ENCODE results near the gene RAB6B. TPM values are rescaled to one million over a fixed set of nuclear protein-coding genes. Genes with fewer than 3 reads are reported as not detected.
A peak's percentile ranks its signal among the peaks of the same experiment; 100 is the strongest.

The RAB6B gene
- polyA plus RNA-seq, 3 donors: 17.0 to 18.9 (median 18.4) TPM

- DNase-seq: no peak
Observed at GRCh38 chr3:133899311-133899710, 3.6 kb upstream of the RAB6B start.

DNA sequence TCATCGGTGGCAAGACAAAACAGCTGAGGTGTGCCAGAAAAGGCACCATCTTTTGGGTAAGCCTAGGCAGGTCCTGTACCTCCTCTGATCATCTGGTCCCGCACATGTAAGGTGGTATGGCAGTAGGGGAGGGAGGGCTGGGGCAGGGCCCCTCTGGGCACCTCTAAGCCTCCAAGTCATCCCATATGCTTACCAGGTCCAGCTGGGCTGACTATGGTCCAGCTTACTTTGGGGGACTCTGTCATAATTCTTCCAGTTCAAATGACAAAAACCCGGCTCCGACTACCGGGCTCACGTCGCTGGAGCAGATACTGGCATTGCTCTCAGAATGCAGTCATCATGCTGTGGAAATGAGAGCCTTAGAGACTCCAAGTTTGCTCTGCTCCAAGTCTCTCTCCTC, 1.9 kb upstream of the RAB6B start:
- no peak for DNase-seq

GRCh38 chr3:133896002-133896761, 500 bp upstream of the RAB6B start:
- DNase-seq: peak; percentile 51

DNA sequence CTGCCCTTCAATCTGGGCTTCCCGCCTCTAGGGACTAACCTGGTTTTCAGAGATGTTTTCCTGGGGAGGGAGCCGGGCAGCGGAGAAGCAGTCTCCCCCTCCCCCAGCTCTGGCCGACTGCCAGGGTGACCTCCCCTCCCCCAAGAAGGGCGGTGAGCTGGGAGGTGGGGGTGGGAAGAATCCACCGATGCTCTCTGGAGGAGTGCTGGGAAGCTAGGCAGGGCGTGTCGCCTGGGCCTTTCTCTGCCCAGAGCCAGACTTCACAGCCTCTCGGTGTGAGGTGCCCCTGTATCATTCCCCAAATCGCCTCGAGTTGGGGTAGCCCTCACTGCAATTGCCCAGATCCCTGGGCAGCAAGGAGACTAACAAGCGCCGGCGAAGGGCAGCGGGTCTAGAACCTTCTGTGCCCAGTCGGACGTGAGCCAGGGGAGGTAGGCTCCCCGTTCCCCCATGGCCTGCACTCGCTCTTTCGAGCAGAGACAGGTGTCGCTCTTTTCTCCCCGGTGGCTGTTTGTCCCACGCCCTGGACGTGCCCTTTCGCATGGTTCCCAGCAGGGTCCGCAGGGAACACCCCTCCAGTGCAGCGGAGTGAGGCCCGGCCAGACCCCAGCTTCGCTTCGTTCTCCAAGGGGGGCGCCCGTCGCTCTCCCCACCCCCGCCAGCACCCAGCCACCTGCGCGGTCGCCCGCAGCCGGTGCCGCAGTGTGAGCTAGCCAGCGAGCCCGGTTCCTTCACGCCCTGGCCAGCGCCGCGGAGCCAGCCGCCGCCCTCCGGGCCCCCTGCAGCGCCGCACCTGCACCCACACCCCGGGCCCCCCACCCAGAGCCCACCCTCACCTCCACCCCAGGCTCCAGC, 1.1 kb downstream of the RAB6B start:
- DNase-seq: peak; percentile 16

DNA sequence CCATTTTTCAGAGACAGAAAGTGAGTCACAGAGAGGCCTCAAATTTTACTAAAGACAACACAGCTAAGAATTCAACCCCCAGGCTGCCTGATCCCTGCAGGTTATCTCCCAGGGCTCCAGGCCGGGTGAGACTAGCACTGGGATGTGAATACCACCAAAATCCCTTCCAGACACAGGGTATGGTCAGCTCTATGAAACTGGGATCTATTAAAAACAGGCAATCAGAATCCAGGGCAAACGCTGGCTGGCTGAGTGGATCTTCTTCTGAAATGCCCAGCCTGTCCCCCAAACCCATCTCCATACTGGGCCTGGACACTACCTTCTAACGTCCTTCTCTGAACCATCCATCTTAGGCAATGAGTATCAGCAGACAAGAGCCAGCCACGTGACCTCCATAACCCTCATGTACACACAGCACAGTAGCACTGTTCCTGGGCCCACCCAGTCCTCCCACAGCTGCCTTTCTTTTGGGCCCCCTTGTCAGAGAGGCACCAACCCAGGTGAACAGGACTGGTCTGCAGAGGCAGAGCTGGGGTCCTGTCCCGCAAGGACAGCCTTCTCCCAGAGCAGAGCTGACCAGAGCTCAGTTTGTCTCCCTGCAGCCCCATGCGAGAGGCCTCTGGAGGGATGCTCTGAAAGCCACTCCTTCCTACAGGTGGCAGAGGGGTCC, 1.9 kb downstream of the RAB6B start:
- DNase-seq: no peak

DNA sequence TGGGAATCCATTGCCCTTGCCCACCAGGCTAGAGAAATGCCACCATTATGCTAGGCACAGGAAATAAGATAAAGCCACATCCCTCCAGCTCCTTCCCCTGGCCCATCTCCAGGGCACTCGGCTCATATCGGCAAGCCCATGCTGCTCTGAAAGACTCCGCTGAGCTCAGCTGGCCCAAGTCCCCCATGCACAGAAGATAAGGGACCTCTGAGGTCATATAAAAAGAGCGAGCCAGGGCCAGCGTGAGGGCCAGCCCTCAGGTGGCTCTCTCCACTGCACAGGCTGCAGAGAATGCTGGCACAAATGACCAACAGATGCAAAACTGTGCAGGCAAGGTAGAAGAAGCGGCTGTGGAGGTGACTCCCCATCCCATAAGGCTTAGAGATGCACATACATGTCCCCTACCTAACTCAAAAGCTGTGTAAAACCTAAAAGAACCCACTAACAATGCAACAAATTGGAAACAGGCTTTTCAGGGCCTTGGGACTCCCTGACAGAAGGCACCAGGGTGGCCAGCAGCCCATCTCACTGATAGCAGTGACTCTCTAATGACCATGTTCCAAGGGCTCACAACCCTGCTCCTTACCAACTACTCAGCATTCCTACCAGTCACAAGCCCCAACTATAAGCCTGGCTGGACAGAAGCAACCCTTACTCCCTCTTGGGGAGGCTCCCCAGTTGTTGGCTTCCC, 3.0 kb downstream of the RAB6B start:
- DNase-seq: no peak

- DNase-seq: no peak
Observed at GRCh38 chr3:133891662-133892378, 3.9 kb downstream of the RAB6B start.

GRCh38 chr3:133890972-133891644, 4.6 kb downstream of the RAB6B start:
- DNase-seq: no peak

- no peak for DNase-seq
Observed at GRCh38 chr3:133890037-133890436, 5.6 kb downstream of the RAB6B start.

- DNase-seq: no peak
Observed at GRCh38 chr3:133888726-133889340, 6.8 kb downstream of the RAB6B start.

GRCh38 chr3:133887803-133888703, 7.6 kb downstream of the RAB6B start:
- DNase-seq: no peak

- DNase-seq: no peak
Observed at GRCh38 chr3:133887074-133887802, 8.4 kb downstream of the RAB6B start.

DNA sequence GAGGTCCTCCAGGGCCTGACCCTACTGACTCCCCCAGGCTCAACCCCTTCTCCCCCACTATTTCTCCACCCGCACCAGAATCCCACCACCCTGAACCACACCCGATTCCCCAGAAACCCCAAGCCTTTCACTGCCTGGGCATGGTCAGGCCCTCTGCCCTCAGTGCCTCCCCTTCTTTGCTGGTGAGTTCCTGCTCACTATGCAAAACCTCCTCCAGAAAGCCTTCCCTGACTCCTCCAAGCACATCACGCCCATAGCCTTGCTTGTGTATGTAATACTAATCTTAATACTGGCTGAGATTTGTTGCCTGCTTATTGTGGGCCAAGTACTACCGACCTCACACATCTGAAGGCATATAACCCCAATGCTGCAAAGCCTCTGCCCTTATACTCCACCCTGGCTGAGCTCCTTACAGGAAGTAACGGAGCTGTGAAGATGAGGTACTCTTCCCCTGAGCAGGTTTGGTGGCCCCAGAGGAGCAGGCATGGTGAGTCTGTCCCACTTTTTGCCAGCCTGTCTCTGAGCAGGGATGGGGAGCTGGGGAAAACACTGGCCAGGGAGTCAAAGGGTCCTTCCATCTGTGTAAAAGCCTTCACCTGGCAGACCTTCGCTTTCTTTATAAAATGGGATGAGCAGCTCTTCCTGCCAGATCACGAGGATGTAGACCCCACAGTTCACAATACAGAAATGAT, 9.5 kb downstream of the RAB6B start:
- DNase-seq: no peak

DNA sequence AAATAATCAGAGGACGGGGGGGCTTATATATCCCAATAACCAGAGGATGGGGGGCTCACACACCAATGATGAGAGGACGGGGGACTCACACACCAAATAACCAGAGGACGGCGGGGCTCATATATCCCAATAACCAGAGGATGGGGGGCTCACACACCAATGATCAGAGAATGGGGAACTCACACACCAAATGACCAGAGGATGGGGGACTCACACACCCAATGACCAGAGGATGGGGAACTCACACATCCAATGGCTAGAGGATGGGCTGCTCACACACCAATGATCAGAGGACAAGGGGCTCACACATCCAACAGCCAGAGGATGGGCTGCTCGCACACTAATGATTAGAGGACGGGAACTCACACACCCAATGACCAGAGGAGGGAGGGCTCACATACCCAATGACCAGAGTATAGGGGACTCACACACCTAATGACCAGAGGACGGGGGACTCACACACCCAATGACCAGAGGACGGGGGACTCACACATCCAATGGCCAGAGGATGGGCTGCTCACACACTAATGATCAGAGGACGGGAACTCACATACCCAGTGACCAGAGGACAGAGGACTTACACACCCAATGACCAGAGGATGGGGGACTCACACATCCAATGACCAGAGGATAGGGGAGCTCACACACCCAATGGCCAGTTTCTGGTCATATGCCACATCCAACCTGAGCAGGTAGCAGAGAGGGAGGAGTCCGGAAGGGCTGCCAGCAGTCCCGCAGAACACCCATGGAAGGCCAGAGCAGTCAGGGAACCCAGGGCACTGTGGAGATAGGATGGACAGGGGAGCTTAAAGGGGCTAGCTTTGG, 10.6 kb downstream of the RAB6B start:
- no peak for DNase-seq

DNA sequence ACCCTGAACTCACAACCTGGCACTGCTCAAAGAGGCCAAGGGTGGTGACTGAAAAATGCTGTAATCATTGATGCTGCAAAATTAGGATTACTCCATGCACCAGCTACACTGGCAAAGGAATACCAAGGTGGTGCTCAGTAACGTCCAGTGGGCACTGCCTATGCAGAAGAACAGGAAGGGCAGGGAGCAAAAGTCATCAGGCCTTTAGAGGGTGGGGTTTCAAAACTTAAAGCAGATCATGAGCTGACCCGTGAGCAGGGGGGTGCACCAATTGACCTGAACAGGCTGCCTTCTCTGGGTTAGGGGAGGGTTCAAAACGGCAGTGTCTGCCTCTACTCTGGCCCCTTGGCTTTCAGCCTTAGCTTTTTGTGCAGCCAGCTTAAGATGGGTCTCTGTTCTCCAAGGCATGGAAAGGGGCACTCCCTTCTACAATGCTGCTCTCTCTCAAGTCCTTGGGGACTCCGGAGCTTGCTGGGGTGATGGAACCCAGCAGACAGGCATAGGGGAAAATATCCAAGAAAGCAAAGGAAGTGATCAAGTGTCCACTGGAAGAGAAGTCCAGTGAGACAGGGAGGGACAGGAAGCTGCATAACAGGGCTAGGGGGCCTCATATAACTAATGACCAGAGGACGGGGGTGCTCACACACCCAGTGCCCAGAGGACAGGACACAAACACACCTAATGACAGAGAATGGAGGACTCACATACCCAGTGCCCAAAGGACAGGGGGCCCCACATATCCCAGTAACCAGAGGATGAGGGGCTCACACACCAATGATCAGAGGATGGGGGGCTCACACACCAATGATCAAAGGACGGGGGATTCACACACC, 11.4 kb downstream of the RAB6B start:
- DNase-seq: no peak

DNA sequence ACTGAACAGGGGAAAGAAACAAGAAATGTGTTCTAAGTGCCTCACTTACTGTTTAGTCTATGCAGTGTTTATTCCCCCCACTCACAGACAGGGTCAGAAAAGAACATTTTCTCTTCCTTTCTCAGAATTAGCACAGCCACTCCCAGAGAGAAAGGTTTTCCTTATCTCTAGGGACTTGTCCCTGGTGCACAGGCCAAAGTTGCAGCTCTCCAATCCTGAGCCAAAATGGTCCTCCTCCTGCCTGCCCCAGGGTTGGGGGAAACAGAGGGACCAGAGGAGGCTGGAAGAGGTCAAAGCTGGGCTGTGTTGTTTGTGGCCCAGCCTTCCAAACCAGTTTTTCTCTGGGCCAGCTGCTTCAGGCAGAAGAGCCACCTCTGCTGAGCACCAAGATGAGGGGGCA, 12.0 kb downstream of the RAB6B start:
- no peak for DNase-seq
